ENCODE data around the gene PDILT. TPM values are rescaled to one million over a fixed set of nuclear protein-coding genes. Genes with fewer than 3 reads are reported as not detected.

The PDILT gene
- total and polyA plus RNA-seq, 2 donors (not counting 3 experiments of a cell fraction or from before 2014, with no cell fraction given): not detected

DNA sequence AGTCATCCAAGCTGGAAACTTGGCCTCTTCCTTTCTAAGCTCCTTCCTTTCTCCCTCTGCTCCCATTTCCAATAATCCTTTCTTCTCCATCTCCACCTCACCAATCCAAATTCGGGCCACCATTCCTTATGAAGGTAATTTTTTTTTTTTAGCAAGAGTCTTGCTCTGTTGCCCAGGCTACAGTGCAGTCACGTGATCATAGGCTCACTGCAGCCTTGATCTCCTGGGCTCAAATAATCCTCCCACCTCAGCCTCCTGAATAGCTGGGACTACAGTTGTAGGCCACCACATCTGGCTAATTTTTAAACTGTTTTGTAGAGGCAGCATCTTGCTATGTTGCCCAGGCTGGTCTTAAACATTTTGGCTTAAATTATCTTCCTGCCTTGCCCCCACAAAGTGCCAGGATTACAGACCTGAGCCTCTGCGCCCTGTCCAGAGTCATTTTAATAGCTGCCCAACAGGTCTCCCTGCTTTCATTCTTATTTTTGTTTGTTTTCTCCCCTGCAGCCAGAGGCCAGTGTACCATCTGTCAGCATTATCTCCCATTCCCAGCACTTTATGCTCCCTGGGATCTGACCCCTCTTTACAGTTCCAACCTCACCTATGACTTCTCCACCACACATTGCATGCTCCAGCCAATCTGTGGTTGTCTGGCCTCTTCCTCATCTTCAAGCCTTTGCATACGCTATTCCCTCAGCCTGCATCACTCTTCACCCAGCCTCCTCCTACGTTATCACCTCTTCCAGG lies 75.0 kb downstream of the PDILT start:
- no peak overlapping the region for H3K9ac ChIP-seq (replicated peaks; ENCODE audit: extremely low read depth, insufficient read depth, low read length)
- BruUV-seq (replicated peaks): no TSS peak
- dilution Hi-C loops (cut with MboI; ENCODE audit: extremely low pct_ligation_motif_present, low sequenced_read_pairs) (no loop called here), intact Hi-C loops (cut with micrococcal nuclease) (no loop called here)
- no peak overlapping the region for H3K4me3 ChIP-seq (replicated peaks in 1 of 3; ENCODE audit: insufficient read depth in 1 of 3, low read depth in 1 of 3, low read length in 3 of 3)
- no peaks in the 10 kb centered on the region for H3K27me3 ChIP-seq (ENCODE audit: control insufficient read depth in 2 of 2, insufficient read depth in 2 of 2, low read length in 2 of 2)
- H3K36me3 ChIP-seq (ENCODE audit: control insufficient read depth in 2 of 2, extremely low read depth in 1 of 2, insufficient read depth in 2 of 2, low read length in 2 of 2): no peaks in the 10 kb centered on the region
- TF ChIP-seq EZH2 (IDR thresholded peaks at IDR 0.05; ENCODE audit: borderline replicate concordance, low read depth, low read length, severe bottlenecking): no peak
- no peak for TF ChIP-seq POLR2AphosphoS5 (IDR thresholded peaks at IDR 0.05; ENCODE audit: insufficient read depth, low read depth, low read length)
- DNase-seq (ENCODE audit: low read depth, low spot score) (no peak), FAIRE-seq (no peak)
- H2AFZ ChIP-seq (ENCODE audit: low read depth, low read length): no peak overlapping the region
- H3K79me2 ChIP-seq (ENCODE audit: control insufficient read depth, insufficient read depth, low read length): no peaks in the 10 kb centered on the region
- ChIA-PET CTCF (no interaction called here), POLR2A (no interaction called here)
- no peaks in the 10 kb centered on the region for H3K9me1 ChIP-seq (replicated peaks; ENCODE audit: control insufficient read depth, extremely low read depth, insufficient read depth, low read length)
- no peaks in the 10 kb centered on the region for H3K9me3 ChIP-seq (replicated peaks; ENCODE audit: control insufficient read depth, insufficient read depth, low read length)
- no peaks in the 10 kb centered on the region for H3K4me1 ChIP-seq (ENCODE audit: control insufficient read depth, extremely low read depth, insufficient read depth, low read length)
- no peak overlapping the region for H3K27ac ChIP-seq (ENCODE audit: insufficient read depth, low read depth, low read length)
- H4K20me1 ChIP-seq (replicated peaks; ENCODE audit: control insufficient read depth, extremely low read depth, insufficient read depth, low read length): no peaks in the 10 kb centered on the region
- H3K4me2 ChIP-seq (ENCODE audit: insufficient read depth, low read length): no peak overlapping the region

GRCh38 chr16:20327444-20328041 lies 77.0 kb downstream of the PDILT start, which contains the start of gene GP2:
GP2 (minus strand) TSS chr16:20327513; CDS start chr16:20326431, 1,082 bp downstream.
- Histone ChIP-seq H3K9ac (replicated peaks; ENCODE audit: extremely low read depth, insufficient read depth, low read length) (no peak within 1 kb of the TSS), H3K4me3 (replicated peaks in 1 of 3; ENCODE audit: insufficient read depth in 1 of 3, low read depth in 1 of 3, low read length in 3 of 3) (no peak within 1 kb of the TSS), H3K4me2 (ENCODE audit: insufficient read depth, low read length) (no peak within 1 kb of the TSS), H3K9me1 (replicated peaks; ENCODE audit: control insufficient read depth, extremely low read depth, insufficient read depth, low read length) (no peaks in the 10 kb centered on the region), H4K20me1 (replicated peaks; ENCODE audit: control insufficient read depth, extremely low read depth, insufficient read depth, low read length) (no peaks in the 10 kb centered on the region), H2AFZ (ENCODE audit: low read depth, low read length) (no peak within 1 kb of the TSS), H3K27me3 (ENCODE audit: control insufficient read depth in 2 of 2, insufficient read depth in 2 of 2, low read length in 2 of 2) (no peaks in the 10 kb centered on the region), H3K9me3 (replicated peaks; ENCODE audit: control insufficient read depth, insufficient read depth, low read length) (no peaks in the 10 kb centered on the region), H3K79me2 (ENCODE audit: control insufficient read depth, insufficient read depth, low read length) (no peaks in the 10 kb centered on the region), H3K4me1 (ENCODE audit: control insufficient read depth, extremely low read depth, insufficient read depth, low read length) (no peaks in the 10 kb centered on the region), H3K36me3 (ENCODE audit: control insufficient read depth in 2 of 2, extremely low read depth in 1 of 2, insufficient read depth in 2 of 2, low read length in 2 of 2) (no peaks in the 10 kb centered on the region), H3K27ac (ENCODE audit: insufficient read depth, low read depth, low read length) (no peak within 1 kb of the TSS)
- dilution Hi-C loops (cut with MboI; ENCODE audit: extremely low pct_ligation_motif_present, low sequenced_read_pairs): no loop called here
- TF ChIP-seq POLR2AphosphoS5 (IDR thresholded peaks at IDR 0.05; ENCODE audit: insufficient read depth, low read depth, low read length) (no peak), GATA2 (IDR thresholded peaks at IDR 0.05; ENCODE audit: insufficient read depth, insufficient read length, low read depth, low read length) (no peak), MAX (IDR thresholded peaks at IDR 0.05; ENCODE audit: insufficient read depth, insufficient read length) (no peak), POLR2A (IDR thresholded peaks at IDR 0.05; ENCODE audit: low read depth, low read length) (no peak), MYC (IDR thresholded peaks at IDR 0.05; ENCODE audit: low read depth, low read length) (no peak)
- TF ChIP-seq, protein P1, sequence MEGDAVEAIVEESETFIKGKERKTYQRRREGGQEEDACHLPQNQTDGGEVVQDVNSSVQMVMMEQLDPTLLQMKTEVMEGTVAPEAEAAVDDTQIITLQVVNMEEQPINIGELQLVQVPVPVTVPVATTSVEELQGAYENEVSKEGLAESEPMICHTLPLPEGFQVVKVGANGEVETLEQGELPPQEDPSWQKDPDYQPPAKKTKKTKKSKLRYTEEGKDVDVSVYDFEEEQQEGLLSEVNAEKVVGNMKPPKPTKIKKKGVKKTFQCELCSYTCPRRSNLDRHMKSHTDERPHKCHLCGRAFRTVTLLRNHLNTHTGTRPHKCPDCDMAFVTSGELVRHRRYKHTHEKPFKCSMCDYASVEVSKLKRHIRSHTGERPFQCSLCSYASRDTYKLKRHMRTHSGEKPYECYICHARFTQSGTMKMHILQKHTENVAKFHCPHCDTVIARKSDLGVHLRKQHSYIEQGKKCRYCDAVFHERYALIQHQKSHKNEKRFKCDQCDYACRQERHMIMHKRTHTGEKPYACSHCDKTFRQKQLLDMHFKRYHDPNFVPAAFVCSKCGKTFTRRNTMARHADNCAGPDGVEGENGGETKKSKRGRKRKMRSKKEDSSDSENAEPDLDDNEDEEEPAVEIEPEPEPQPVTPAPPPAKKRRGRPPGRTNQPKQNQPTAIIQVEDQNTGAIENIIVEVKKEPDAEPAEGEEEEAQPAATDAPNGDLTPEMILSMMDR (IDR thresholded peaks at IDR 0.05; ENCODE audit: extremely low read depth in 1 of 2, insufficient read depth in 1 of 2, low read depth in 1 of 2, low read length in 2 of 2): no peak
- ChIA-PET POLR2A (no interaction called here), CTCF (no interaction called here)
- no peak for FAIRE-seq
- no peak for DNase-seq (ENCODE audit: low read depth, low spot score)
- intact Hi-C loops (cut with micrococcal nuclease): no loop called here
- no TSS peak for BruUV-seq (replicated peaks)

All from endothelial cell of umbilical vein (primary cell).